IPS DF 4.7 (cell line): ENCODE measurements around the gene PXMP2.
"Not testable (repeated sequence)": the region's sequence is repeated elsewhere in the genome, so short reads cannot be mapped to it uniquely, and the experiment has no call there.

Source experiments
- DNase-seq: peaks from one replicate; pipeline ENCODE4 v3.0.0-alpha.2; 2013; ENCODE audit warnings: low spot score; ENCODE audit errors: extremely low read depth

Gene PXMP2

DNA sequence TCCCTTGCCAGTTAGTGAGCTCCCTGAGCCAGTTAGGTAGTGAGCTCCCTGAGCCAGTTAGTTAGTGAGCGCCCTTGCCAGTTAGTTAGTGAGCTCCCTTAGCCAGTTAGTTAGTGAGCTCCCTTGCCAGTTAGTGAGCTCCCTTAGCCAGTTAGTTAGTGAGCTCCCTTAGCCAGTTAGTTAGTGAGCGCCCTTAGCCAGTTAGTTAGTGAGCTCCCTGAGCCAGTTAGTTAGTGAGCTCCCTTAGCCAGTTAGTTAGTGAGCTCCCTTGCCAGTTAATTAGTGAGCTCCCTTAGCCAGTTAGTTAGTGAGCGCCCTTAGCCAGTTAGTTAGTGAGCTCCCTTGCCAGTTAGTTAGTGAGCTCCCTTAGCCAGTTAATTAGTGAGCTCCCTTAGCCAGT is 4.6 kb downstream of the PXMP2 start:
- DNase-seq, result not testable (repeated sequence)

DNA sequence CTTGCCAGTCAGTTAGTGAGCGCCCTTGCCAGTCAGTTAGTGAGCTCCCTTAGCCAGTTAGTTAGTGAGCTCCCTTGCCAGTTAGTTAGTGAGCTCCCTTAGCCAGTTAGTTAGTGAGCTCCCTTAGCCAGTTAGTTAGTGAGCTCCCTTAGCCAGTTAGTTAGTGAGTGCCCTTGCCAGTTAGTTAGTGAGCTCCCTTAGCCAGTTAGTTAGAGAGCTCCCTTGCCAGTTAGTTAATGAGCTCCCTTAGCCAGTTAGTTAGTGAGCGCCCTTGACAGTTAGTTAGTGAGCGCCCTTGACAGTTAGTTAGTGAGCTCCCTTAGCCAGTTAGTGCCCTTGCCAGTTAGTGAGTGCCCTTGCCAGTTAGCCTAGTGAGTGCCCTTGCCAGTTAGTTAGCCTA is 7.5 kb downstream of the PXMP2 start:
- not testable (repeated sequence) for DNase-seq

DNA sequence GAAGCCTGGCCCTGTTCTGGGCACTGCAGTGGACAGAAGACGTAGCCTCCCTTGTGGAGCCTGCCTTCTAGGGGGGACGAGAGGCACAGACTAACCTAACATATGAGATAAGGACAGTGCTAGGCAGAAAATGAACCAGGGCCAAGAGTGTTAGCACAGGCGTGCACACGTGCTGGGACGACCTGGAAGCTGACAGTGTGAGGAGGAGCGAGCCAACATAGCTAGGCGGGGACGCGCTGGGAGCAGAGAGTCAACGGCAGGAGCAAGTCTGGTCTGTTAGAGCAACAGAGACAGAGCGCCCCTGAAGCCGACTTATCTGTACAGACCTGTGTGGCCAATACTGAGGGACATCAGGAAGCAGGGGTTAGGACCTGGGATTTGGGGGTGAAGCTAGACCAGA is 8.0 kb downstream of the PXMP2 start:
- no peak for DNase-seq

DNA sequence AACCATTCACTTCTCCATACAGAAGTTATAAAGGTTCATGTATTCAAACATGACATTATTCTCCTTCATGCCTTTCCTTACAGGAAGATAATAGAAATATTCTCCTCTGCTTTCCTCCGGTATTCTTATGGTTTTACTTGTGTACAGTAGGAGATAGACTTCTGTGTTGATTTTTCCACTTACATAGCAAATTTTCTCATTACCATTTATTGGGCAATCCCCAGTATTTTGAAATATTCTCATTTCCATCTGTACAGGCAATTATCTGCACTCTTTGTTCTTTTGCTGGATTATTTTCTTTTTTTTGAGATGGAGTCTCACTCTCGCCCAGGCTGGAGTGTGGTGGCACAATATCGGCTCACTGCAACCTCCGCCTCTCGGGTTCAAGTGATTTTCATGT is 11.0 kb downstream of the PXMP2 start:
- DNase-seq, result no peak

DNA sequence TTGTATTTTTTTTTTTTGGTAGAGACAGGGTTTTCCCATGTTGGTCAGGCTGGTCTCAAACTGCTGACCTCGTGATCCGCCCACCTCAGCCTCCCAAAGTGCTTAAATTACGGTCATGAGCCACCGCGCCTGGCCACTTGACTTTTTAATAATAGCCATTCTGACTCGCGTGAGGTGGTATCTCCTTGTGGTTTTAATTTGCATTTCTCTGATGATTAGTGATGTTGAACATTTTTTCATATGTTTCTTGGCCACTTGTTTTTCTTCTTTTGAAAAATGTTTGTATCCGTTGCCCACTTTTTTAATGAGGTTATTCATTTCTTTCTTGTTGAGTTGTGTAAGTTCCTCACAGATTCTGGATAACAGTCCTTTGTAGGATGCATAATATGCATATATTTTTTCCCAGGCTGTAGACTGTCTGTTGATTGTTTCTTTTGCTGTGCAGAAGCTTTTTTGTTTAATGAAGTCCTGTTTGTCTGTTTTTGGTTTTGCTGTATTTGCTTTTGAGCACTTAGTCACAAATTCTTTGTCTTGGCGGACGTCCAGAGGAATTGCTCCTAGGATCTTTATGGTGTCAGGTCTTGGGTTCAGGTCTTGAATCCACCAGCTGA is 12.9 kb downstream of the PXMP2 start:
- no peak for DNase-seq

DNA sequence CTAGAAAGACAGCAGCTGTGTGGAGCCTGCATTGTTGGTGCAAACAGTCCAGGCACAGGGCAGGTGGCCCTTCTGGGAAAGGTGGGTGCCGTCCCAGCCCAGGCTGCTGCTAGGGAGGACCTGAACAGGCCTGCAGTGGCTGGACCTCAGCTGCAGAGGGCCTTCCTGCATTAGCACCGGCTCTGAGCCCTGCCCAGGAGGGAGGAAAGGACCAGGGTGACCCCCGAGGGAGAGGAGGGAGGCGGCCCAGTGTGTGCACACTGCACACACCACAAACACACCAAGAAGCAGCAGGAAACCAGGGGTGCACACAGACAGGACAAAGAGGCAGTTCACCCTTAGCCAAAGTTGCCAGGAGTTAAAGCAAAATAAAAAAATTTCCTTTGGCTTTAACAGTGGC is 15.3 kb downstream of the PXMP2 start:
- DNase-seq, result no peak

DNA sequence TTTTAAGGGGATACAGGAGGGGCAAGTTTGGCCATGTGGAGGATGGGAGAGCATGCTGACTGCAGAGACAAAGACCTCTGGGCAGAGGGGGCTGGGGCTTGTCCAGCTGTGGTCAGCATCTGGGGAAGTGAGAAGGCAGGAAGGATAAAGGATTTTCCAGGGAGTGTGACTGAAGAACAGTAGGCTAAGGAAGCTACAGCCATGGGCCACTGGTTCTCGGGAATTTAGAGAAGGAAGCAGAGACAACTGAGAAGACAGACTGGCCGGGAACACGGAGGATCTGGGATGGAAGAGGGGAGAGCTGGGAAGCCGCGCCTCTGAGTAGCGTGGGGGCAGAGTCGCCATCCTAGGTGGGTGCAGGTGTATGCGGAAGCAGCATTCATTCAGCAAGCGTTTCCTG is 16.3 kb downstream of the PXMP2 start:
- DNase-seq, result no peak

DNA sequence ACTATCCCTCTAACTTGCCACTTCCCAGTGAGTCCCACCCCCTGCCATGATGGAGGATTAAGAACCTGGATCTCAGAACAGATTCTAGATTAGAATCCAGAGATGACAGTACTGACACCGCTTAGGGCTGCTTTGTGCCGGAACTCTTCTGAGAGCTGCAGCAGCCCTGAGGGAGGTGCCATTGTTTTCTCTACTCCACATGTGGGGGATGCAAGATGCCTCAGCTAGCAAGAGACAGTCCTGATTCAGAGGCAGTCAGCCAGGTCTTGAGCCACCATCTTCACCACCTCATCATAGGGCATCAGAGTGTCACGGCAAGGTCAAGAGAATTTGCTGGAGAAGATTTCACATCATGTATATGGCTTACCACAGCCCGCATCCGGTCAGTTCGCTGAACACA is 19.9 kb downstream of the PXMP2 start:
- DNase-seq, result no peak

DNA sequence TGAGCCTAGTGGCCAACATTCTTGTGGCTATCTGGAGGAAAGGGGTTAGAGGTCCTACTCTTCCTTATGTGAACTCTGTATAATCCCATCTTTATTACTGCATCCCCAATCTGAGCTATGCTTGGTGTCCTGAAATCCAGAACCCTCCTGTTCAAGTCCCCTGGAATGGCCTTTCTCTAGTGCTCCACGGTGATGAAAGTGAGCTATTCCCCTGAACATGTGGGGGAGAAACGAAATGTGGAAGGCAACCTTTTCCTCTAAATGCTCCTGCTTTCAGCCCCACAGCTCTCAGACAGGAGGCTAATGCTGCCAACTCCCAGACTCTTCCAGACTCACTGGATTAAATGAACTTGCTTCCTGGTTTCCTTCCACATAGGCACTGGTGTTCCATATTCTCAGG is 20.8 kb downstream of the PXMP2 start:
- no peak for DNase-seq

DNA sequence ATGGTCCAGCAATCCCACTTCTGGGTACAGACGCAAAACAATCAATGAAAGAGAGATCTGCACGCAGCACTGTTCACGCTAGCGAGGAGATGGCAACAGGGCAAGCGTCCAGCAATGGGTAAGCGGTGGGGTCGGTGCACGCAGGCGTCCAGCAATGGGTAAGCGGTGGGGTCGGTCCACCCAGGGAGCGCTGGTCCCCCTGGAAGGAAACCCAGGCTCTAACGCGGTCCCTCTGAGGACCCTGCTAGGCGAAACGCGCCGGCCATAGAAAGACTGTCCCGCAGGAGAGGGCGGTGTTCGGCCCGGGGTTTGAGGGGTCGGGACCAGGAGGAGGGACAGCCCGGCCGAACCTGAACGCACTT is 22.6 kb downstream of the PXMP2 start:
- no peak for DNase-seq

DNA sequence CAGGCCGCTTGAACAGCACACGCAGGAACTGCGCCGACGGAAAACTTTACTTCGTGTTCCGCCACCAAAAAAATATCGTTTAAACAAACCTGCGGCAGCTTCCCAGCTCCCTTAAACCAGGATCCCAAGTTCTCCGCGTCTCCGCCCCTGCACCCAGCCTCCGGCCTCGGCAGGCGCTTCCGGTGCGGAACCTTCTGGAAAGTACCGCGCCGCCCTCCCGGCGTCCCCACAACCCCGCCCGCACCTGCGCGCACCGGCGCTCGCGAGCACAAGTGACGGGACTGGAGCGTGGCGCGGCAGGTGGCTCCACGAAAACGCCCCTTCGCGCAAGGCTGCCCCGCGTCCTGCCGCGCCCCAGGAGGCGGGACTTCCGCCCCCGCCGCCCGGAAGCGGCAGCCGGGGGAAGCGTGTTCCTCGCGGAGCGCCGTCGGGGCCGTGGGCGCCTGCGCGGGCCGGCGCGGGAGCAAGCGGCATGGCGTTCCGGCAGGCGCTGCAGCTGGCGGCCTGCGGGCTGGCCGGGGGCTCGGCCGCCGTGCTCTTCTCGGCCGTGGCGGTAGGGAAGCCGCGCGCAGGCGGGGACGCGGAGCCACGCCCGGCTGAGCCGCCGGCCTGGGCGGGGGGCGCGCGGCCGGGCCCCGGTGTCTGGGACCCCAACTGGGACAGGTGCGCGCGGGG is 23.2 kb downstream of the PXMP2 start, which contains the start of gene PGAM5:
Gene PGAM5, plus strand, starts transcription at position 438 of the 675 bp plus-strand sequence. Its CDS starts 35 bp downstream, at position 473.
- no peak for DNase-seq

DNA sequence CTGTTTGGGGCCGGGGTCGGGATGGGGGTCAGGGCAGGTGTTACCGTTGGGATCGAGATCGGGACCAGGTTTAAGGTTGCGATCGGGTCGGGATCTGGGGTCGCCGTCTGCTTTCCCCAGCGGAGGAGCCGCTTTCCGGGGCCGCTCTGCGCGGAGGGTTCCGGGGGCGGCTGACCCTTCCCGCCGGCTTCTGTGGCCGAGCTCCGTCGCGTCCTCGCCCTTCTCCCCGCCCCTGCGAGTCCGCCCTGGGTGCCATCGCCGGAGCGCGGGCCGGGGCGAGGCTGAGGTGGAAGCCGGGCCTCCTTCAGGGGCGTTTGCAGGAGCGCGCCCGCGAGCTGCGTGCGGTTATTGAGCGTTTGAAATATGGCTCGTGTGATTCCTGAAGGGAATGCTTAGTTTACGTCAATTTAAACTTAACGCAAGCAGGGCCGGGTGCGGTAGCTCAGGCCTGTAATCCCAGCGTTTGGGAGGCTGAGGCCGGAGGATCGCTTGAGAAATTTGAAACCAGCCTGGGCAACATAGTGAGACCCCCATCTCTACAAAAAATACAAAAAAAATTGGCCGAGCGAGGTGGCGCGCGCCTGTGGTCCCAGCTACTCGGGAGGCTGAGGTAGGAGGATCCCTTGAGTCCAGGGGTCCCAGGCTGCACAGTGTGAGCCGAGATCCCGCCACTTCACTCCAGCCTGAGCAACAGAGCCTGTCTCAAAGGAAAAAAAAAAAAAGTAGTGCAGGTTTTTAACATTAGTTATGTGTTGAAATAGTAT is 23.9 kb downstream of the PXMP2 start:
- no peak for DNase-seq

DNA sequence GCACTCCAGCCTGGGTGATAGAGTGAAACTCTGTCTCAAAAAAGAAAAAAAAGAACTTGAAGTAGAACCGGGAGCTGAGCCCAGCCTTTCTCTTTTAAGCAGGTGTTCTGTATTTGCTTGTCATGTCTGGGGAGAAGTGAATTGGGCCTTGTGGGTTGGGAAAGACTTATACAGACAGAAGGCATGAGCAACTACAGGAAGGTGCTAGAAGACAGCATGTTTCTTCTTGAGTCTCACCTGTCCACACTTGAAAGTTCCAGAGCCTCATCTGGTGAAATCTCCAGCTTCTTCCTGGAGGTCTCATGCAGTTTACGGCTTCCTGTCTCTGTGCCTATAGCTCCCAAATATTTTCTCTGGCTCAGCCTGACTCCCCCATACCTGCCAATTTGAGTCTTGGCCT is 25.7 kb downstream of the PXMP2 start:
- no peak for DNase-seq

DNA sequence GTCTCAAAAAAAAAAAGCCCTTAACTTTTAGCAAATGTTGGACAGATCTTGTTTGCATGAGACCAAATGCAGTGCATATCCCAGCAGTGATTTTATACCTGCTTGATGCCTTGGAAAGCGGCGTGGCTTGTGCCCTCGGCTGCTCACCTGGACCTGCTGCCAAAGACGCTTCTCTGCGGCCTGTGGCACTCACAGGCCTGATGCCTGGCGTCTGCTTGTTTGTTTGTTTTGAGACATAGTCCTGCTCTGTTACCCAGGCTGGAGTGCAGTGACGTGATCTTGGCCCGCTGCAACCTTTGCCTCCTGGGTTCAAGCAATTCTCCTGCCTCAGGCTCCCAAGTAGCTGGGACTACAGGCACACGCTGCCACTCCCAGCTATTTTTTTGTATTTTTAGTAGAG is 28.5 kb downstream of the PXMP2 start:
- no peak for DNase-seq

DNA sequence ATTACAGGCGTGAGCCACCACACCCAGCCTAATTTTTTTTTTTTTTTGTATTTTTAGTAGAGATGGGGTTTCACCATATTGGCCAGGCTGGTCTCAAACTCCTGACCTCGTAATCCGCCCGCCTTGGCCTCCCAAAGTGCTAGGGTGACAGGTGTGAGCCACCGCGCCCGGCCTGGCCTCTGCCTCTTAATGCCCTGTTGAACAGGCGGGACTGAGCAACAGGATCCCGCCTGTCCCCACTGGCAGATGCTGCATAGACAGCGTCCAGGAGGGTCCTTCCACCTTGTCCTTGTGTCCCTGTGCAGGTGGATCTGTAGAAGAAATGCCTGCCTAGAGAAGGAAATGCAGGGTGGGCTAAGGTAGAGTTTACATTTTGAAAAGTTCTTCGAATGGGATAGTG is 29.0 kb downstream of the PXMP2 start:
- DNase-seq, result no peak

DNA sequence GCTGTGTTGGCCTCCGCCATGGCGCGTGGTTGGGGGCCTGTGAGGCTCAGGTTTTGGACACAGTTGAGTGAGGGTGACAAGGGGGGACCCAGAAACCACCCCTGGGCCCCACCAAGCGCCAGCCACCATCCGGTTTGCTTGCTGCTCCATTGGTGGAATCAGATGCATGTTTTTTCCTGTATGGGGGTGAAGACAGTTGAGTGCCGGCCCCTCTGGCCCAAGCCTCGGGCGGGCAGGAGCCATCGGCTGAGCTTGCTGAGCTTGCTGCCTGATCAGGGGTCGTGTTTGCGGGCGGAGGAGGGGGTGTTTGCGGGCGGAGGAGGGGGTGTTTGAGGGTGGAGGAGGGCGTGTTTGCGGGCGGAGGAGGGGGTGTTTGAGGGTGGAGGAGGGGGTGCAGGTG is 29.6 kb downstream of the PXMP2 start:
- no peak for DNase-seq

DNA sequence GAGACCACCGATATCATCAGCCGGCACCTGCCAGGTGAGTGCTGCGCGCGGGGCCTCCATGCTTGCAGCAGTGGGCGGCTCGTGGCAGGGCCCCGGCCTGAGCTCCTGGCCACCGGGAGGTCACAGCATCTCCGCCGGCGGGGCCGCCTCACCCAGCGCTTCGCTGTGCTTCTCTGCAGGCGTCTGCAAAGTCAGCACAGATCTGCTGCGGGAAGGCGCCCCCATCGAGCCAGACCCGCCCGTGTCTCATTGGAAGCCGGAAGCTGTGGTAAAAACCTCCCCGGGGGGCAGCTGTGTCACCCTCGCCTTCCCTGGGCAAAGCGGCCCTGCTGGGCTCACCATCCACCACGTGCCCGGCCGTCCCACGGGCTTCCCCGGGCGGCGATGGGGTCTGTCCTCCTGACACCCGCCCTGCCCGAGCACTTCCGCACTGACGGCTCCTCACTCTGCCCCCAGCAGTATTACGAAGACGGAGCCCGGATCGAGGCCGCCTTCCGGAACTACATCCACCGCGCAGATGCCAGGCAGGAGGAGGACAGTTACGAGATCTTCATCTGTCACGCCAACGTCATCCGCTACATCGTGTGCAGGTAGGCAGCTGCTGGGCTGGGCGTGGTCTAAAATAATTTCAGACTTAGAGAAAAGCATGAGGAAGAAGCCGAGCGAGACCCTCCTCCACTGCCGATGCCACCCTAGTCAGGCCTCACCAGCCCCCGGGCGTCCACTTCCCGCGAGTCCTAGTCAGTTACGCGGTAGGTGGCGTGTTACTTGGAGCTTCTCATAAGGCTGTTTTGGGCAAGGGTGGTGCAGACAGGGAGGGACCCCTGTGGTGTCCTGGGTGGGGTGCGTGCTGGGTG is 30.4 kb downstream of the PXMP2 start:
- no peak for DNase-seq

DNA sequence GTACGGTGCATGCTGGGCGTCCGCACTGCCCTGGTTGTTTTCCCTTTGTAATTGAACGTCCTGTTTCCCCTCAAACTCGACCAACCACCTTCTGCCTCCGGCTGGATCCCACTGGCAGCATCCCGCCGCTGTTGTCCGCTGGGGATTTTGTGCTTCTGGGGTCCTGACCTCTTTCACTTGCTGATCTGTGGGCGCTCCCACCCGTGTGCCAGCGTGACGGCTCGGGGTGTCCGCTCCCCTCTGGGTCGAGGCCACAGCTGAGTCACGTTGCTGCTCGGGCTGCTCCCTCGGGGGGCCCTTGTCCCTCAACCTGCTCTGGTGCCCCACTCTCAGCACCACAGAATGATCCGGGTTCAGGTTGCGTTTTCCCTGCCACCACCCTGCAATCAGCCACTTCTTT is 31.3 kb downstream of the PXMP2 start:
- no peak for DNase-seq

DNA sequence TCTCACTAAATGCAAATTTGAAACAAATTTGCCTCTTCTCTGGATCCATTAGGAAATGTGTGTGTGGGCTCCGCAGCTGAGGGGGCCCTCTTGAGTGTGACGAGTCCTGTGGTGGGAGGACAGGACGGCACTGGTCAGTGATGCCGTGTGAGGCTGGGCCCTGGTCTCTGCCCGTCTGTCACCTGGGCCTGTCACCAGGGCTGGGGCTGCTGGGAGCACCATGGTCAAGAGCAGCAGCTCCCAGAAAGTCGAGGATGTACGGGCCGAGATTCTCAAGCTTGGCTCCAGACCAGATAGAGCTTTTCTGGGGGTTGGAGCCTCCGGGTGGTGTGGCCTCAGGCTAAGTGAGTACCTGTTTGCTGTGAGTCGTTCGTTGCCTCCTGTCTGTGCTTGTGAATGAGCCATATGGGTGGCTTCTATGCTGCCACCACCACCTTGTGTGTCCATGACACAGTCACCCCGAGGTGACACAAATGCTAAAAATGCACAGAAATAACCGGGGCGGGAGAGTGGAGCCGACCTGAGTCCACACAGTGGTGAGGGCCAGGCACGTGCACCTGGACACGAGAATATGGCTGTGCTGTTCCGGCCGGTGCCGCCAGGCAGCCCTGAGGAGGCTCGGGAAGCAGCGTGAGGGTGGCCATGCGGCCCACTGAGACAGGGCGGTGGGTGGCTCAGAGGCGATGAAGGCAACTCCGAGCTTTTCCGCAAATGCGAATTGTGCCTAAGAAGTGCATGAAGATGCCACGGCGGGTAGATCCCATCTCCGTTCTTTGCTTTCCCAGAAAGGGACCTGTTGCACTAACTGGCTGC is 32.0 kb downstream of the PXMP2 start:
- no peak for DNase-seq

DNA sequence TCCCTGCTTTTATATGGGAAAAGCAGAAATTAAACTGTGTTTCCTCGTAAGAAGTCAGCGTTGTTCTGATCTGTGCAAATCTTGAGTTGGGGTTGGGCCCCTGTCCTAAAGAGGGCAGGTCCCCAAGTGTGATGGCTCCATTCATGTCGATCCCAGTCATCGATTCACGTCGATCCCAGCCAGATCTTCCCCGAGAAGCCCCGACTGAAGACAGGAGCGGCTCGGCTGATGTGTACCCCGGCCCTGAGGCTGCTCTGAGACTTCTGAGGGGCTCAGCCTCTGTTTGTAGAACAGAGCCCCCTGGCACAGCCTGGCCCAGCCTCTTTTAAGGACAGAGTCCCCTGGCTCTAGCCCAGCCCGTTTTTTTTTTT is 32.6 kb downstream of the PXMP2 start:
- no peak for DNase-seq
